HepG2 (cell line): ENCODE results near the gene OXGR1. TPM values are rescaled to one million over a fixed set of nuclear protein-coding genes. Genes with fewer than 3 reads are reported as not detected.

Experiments
- ATAC-seq: fragments of 200-7000 bp; cut with Tn5 transposase; 3 replicates; pipeline ENCODE4 v1.9.1; 2020; ENCODE audit warnings: mild to moderate bottlenecking, moderate library complexity
- BruUV-seq: library from RNA; stranded (reverse); fragments of 400-500 nt; replicated peaks from 2 replicates; lab custom pipeline; 2021; lab: Mats Ljungman, UMichigan
- CTCF ChIA-PET: fragments of 300-600 bp; formaldehyde crosslinking; extraction: SDS; loops from one replicate; lab custom pipeline; 2021; ENCODE audit warnings: low total read pairs, inconsistent platforms, low intra/inter-chr PET ratio; lab: Yijun Ruan, JAX
- POLR2A ChIA-PET: fragments of 350-600 bp; sonication (Branson Sonifier 250); formaldehyde crosslinking; loops from one replicate; lab custom pipeline; 2020; ENCODE audit warnings: antibody characterized with exemption, inconsistent platforms; lab: Yijun Ruan, JAX
- DNase-seq: peaks from one replicate; pipeline ENCODE4 v3.0.0-alpha.2; 2015; ENCODE audit warnings: low spot score
- FAIRE-seq: peaks from 3 replicates; lab custom pipeline; 2011; peaks lifted over from hg19 to GRCh38; lab: Jason Lieb, UNC
- H2AFZ ChIP-seq: one replicate; pipeline ENCODE4 v1.6.1; 2011; ENCODE audit warnings: low read length, inconsistent platforms
- H3K27ac ChIP-seq: fragments of 300-600 bp; 3 replicates; pipeline ENCODE4 v1.8.0; 2011; ENCODE audit warnings: mixed run types, mild to moderate bottlenecking, mixed read lengths, low read length, inconsistent platforms; ENCODE audit not compliant: insufficient read depth; ENCODE audit errors: extremely low read length
- H3K27me3 ChIP-seq, 2 experiments: fragments of 200-600 bp in 1 of 2; 2 replicates in 1 of 2; 3 replicates in 1 of 2; pipeline versions ENCODE4 v1.6.0 to v1.8.0; 2011; ENCODE audit warnings: low read length in 2 of 2, mild to moderate bottlenecking in 2 of 2, moderate library complexity in 2 of 2, inconsistent platforms in 1 of 2; ENCODE audit not compliant: insufficient read depth in 2 of 2, control insufficient read depth in 1 of 2
- H3K36me3 ChIP-seq, 2 experiments: fragments of 200-600 bp in 1 of 2; replicated peaks in 1 of 2; 2 replicates in 1 of 2; 3 replicates in 1 of 2; pipeline versions ENCODE4 v1.5.1 to v1.8.0; 2011; ENCODE audit warnings: low read length in 2 of 2, inconsistent platforms in 1 of 2; ENCODE audit not compliant: insufficient read depth in 2 of 2, control insufficient read depth in 1 of 2
- H3K4me1 ChIP-seq: 2 replicates; pipeline ENCODE4 v1.5.1; 2012; ENCODE audit warnings: low read length, inconsistent platforms; ENCODE audit not compliant: insufficient read depth
- H3K4me2 ChIP-seq: 2 replicates; pipeline ENCODE4 v1.6.0; 2011; ENCODE audit warnings: low read depth, low read length, inconsistent platforms
- H3K4me3 ChIP-seq, 3 experiments: fragments of 200-600 bp in 1 of 3; sonication (generic), shearing (Covaris generic) in 1 of 3; replicated peaks in 1 of 3; 2 replicates each; pipeline ENCODE4 v1.5.1; 2011 to 2016; ENCODE audit warnings: low read length in 3 of 3, inconsistent platforms in 2 of 3, low read depth in 2 of 3, mild to moderate bottlenecking in 2 of 3, control low read depth in 1 of 3, mixed read lengths in 1 of 3; ENCODE audit not compliant: insufficient read depth in 1 of 3
- H3K79me2 ChIP-seq: one replicate; pipeline ENCODE4 v1.6.1; 2011; ENCODE audit warnings: low read length, inconsistent platforms; ENCODE audit not compliant: insufficient read depth
- H3K9ac ChIP-seq: 2 replicates; pipeline ENCODE4 v1.6.0; 2011; ENCODE audit warnings: mild to moderate bottlenecking, low read depth, low read length, inconsistent platforms; ENCODE audit not compliant: insufficient read depth
- H3K9me3 ChIP-seq: 2 replicates; pipeline ENCODE4 v1.5.1; 2012; ENCODE audit warnings: mild to moderate bottlenecking, low read length
- H4K20me1 ChIP-seq: 2 replicates; pipeline ENCODE4 v1.6.0; 2011; ENCODE audit warnings: inconsistent platforms, mild to moderate bottlenecking, low read length, moderate library complexity; ENCODE audit not compliant: insufficient read depth
- CBFB ChIP-seq: sonication (generic); formaldehyde crosslinking; IDR thresholded peaks from 2 replicates; pipeline ENCODE4 v1.4.0; 2020; ENCODE audit warnings: missing genetic modification reagents
- DPF2 ChIP-seq: sonication (generic); formaldehyde crosslinking; IDR thresholded peaks from 2 replicates; pipeline ENCODE4 v1.4.0; 2020; ENCODE audit warnings: mild to moderate bottlenecking, low read depth, missing genetic modification reagents, borderline replicate concordance
- DR1 ChIP-seq: sonication (generic); formaldehyde crosslinking; IDR thresholded peaks from 2 replicates; pipeline ENCODE4 v1.8.0; 2021; ENCODE audit warnings: mild to moderate bottlenecking, missing genetic modification reagents, inconsistent platforms
- FOXA1 ChIP-seq, 2 experiments: fragments of 450-650 bp in 1 of 2; sonication (generic) in 1 of 2; formaldehyde crosslinking in 1 of 2; IDR thresholded peaks; 2 replicates each; pipeline versions ENCODE4 v1.4.0 to v1.6.1; 2016 to 2020; ENCODE audit warnings: missing genetic modification reagents in 1 of 2
- HHEX ChIP-seq: IDR thresholded peaks from 2 replicates; pipeline ENCODE4 v1.6.1; 2016; ENCODE audit warnings: control low read depth
- MXD4 ChIP-seq: IDR thresholded peaks from 2 replicates; pipeline ENCODE4 v1.6.1; 2016; ENCODE audit warnings: mild to moderate bottlenecking, missing biosample characterization, missing genetic modification reagents
- RFX1 ChIP-seq: fragments of 450-650 bp; IDR thresholded peaks from 2 replicates; pipeline ENCODE4 v1.6.1; 2017
- SALL2 ChIP-seq: sonication (generic); formaldehyde crosslinking; IDR thresholded peaks from 2 replicates; pipeline ENCODE4 v1.8.1; 2023; ENCODE audit warnings: mild to moderate bottlenecking, missing genetic modification reagents, inconsistent platforms
- ZNF260 ChIP-seq: sonication (generic); formaldehyde crosslinking; IDR thresholded peaks from 2 replicates; pipeline ENCODE4 v1.4.0; 2020; ENCODE audit warnings: missing genetic modification reagents, low read depth, mild to moderate bottlenecking, borderline replicate concordance
- ZNF335 ChIP-seq: sonication (generic); formaldehyde crosslinking; IDR thresholded peaks from 2 replicates; pipeline ENCODE4 v1.4.0; 2020; ENCODE audit warnings: missing genetic modification reagents
- ZNF563 ChIP-seq: sonication (generic); formaldehyde crosslinking; IDR thresholded peaks from 2 replicates; pipeline ENCODE4 v1.8.0; 2022; ENCODE audit warnings: mild to moderate bottlenecking, moderate library complexity, missing genetic modification reagents
- ZNF790 ChIP-seq: sonication (generic); formaldehyde crosslinking; IDR thresholded peaks from 2 replicates; pipeline ENCODE4 v1.8.0; 2022; ENCODE audit warnings: missing genetic modification reagents, mild to moderate bottlenecking, borderline replicate concordance
- ZNF841 ChIP-seq: sonication (generic); formaldehyde crosslinking; IDR thresholded peaks from 2 replicates; pipeline ENCODE4 v1.8.1; 2023; ENCODE audit warnings: missing genetic modification reagents, borderline replicate concordance
- WGBS: methylation state at CpG from one replicate; pipeline ENCODE4 v1.1.6; 2017; ENCODE audit warnings: low lambda C conversion rate; 5-methylcytosine and 5-hydroxymethylcytosine counted together
- in situ Hi-C: cut with HindIII; loops from 2 replicates; pipeline ENCODE4 v1.10.0; 2017; ENCODE audit warnings: low pct_unique_long_range_greater_than_20kb; ENCODE audit not compliant: extremely low pct_ligation_motif_present
- intact Hi-C: fragments of 100-400 bp; cut with micrococcal nuclease; formaldehyde crosslinking; loops from one replicate; pipeline ENCODE4 v1.10.0; 2022; ENCODE audit not compliant: unreplicated experiment
- polyA plus RNA-seq, 8 experiments: library from polyadenylated mRNA; depleted of rRNA in 3 of 8; stranded (reverse) in 7 of 8; unstranded in 1 of 8; fragments of >200 nt; fragmentation: Illumina TruSeq in 4 of 8; extraction: Trizol in 4 of 8; gene quantifications; 2 replicates each; pipeline versions ENCODE4 v1.2.1 to v1.2.3, GENCODE V29; 2011 to 2016; ENCODE audit warnings: low read depth in 4 of 8, missing spikeins in 1 of 8, mixed read lengths in 1 of 8; ENCODE audit not compliant: insufficient read depth in 1 of 8
- total RNA-seq, 5 experiments: library from RNA; depleted of rRNA; stranded (reverse); fragments of >200 nt; fragmentation: Illumina TruSeq; extraction: Trizol; gene quantifications; 2 replicates each; pipeline ENCODE4 v1.2.3, GENCODE V29; 2016; ENCODE audit warnings: low read depth in 1 of 5
- TF ChIP-seq, protein P1 (sequence below): sonication (generic); formaldehyde crosslinking; conservative IDR thresholded peaks from 2 replicates; pipeline ENCODE4 v1.8.0; 2022; ENCODE audit warnings: low read depth, missing genetic modification reagents

Gene OXGR1
- total and polyA plus RNA-seq, 2 of the 13 experiments (the other 11 are each of a cell fraction or from before 2014, with no cell fraction given), result not detected

DNA sequence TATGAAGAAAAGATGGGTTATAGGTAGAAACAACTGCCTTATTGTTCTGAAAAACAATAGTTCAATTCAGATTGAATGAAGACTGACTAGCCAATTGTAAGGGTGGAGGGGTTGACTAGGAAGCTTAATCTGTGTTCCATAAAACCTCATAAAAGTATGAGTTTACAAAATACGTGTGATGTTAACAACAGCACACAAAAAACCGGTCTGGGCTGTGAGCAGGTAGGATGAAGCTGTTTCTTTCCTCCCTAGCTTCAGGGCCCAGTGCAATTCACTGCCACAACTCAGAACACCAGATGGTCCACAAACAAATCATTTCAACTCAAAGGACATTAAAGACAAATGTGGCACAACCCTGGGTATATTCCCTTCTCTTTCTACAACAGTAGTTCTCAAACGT, 3.2 kb downstream of the OXGR1 start:
- TF ChIP-seq ZNF260 (CRISPR knock-in tag), result no peak
- TF ChIP-seq RFX1, result no peak
- no peak for TF ChIP-seq FOXA1 (IDR thresholded peaks at IDR 0.05)
- TF ChIP-seq FOXA1 (CRISPR knock-in tag; IDR thresholded peaks at IDR 0.05), result no peak
- no peak for TF ChIP-seq ZNF790 (CRISPR knock-in tag)
- TF ChIP-seq ZNF563, result no peak
- no peak for TF ChIP-seq ZNF841
- TF ChIP-seq DR1 (CRISPR knock-in tag), result no peak
- no peak for TF ChIP-seq HHEX (CRISPR knock-in tag)
- TF ChIP-seq, protein P1, sequence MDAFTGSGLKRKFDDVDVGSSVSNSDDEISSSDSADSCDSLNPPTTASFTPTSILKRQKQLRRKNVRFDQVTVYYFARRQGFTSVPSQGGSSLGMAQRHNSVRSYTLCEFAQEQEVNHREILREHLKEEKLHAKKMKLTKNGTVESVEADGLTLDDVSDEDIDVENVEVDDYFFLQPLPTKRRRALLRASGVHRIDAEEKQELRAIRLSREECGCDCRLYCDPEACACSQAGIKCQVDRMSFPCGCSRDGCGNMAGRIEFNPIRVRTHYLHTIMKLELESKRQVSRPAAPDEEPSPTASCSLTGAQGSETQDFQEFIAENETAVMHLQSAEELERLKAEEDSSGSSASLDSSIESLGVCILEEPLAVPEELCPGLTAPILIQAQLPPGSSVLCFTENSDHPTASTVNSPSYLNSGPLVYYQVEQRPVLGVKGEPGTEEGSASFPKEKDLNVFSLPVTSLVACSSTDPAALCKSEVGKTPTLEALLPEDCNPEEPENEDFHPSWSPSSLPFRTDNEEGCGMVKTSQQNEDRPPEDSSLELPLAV, result no peak
- no peak for TF ChIP-seq DPF2
- TF ChIP-seq CBFB (CRISPR knock-in tag), result no peak
- no peak for TF ChIP-seq MXD4 (CRISPR knock-in tag)
- no peak for TF ChIP-seq ZNF335
- no peak for TF ChIP-seq SALL2 (CRISPR knock-in tag)
- intact Hi-C loops (no loop called here), in situ Hi-C loops (no loop called here)
- no peak overlapping the region for H3K27ac ChIP-seq
- no TSS peak for BruUV-seq
- WGBS, result 3% methylated on average over 3 of the region's 3 CpGs
- H3K9ac ChIP-seq, result no peak overlapping the region
- peaks cover 1 to 33% of the 10 kb centered on the region in 2 experiments; a peak in 4 of 5 replicates for H3K27me3 ChIP-seq
- H3K4me1 ChIP-seq, result no peaks in the 10 kb centered on the region
- FAIRE-seq (no peak), ATAC-seq (no peak), DNase-seq (no peak)
- H3K4me3 ChIP-seq, result no peak overlapping the region
- no peaks in the 10 kb centered on the region for H3K79me2 ChIP-seq
- no peaks in the 10 kb centered on the region for H3K36me3 ChIP-seq
- no peaks in the 10 kb centered on the region for H4K20me1 ChIP-seq
- POLR2A ChIA-PET, result no interaction called here
- no peaks in the 10 kb centered on the region for H3K9me3 ChIP-seq
- CTCF ChIA-PET, result no interaction called here
- no peak overlapping the region for H3K4me2 ChIP-seq
- H2AFZ ChIP-seq, result no peak overlapping the region
